ENCODE measurements around the gene CLSTN3. TPM values are rescaled to one million over a fixed set of nuclear protein-coding genes. Genes with fewer than 3 reads are reported as not detected.

The CLSTN3 gene
- total and polyA plus RNA-seq, 9 of the 15 experiments (the other 6 are each of a cell fraction or from before 2014, with no cell fraction given), result 0.08 to 23.2 (median 11.0) TPM

GRCh38 chr12:7108796-7109571, 21.2 kb upstream of the CLSTN3 start, which contains the start of gene C1RL (continued):
- TF ChIP-seq ZNF398 (CRISPR knock-in tag; IDR thresholded peaks at IDR 0.05), result no peak
- 0 out of 4 replicates have a peak, but pooled peaks of 1 of the 2 experiments have one; percentile 39 for TF ChIP-seq MNT (conservative IDR thresholded peaks at IDR 0.05)
- TF ChIP-seq, protein P1, sequence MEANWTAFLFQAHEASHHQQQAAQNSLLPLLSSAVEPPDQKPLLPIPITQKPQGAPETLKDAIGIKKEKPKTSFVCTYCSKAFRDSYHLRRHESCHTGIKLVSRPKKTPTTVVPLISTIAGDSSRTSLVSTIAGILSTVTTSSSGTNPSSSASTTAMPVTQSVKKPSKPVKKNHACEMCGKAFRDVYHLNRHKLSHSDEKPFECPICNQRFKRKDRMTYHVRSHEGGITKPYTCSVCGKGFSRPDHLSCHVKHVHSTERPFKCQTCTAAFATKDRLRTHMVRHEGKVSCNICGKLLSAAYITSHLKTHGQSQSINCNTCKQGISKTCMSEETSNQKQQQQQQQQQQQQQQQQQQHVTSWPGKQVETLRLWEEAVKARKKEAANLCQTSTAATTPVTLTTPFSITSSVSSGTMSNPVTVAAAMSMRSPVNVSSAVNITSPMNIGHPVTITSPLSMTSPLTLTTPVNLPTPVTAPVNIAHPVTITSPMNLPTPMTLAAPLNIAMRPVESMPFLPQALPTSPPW (CRISPR knock-in tag; IDR thresholded peaks at IDR 0.05), result peak; percentile 91
- no peak for TF ChIP-seq TAF7 (tag; IDR thresholded peaks at IDR 0.05)
- TF ChIP-seq ZNF3 (CRISPR knock-in tag; IDR thresholded peaks at IDR 0.05), result no peak

Data from K562 (cell line).